ENCODE data around the gene GYG2. TPM values are rescaled to one million over a fixed set of nuclear protein-coding genes. Genes with fewer than 3 reads are reported as not detected.

GYG2 gene
- total RNA-seq, 1 donor from 2014 or later: 1.3 TPM

DNA sequence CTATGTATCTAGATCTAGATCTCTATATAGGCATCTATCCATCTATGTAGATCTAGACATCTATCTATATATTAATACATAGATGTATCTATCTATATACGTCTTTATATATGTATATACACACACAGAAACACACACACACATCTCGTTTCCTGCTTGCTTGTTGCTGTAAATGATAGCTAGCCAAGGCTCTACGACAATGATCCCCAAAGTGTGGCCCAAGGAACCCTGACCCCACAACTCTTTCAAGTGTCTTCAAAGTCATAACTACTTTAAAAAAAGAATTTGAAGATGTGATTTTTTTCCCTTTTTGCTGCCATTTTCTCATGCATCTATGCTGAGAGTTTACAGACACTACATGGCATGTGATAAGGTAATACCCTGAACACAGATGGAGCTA lies 28.8 kb downstream of the GYG2 start:
- ATAC-seq: no peak
- intact Hi-C loops (cut with DNase I): no loop called here
- no peaks in the 10 kb centered on the region for H3K9me3 ChIP-seq
- H3K36me3 ChIP-seq: no peaks in the 10 kb centered on the region
- H3K27ac ChIP-seq: no peak overlapping the region
- no peak overlapping the region for H3K4me3 ChIP-seq
- TF ChIP-seq, protein P1, sequence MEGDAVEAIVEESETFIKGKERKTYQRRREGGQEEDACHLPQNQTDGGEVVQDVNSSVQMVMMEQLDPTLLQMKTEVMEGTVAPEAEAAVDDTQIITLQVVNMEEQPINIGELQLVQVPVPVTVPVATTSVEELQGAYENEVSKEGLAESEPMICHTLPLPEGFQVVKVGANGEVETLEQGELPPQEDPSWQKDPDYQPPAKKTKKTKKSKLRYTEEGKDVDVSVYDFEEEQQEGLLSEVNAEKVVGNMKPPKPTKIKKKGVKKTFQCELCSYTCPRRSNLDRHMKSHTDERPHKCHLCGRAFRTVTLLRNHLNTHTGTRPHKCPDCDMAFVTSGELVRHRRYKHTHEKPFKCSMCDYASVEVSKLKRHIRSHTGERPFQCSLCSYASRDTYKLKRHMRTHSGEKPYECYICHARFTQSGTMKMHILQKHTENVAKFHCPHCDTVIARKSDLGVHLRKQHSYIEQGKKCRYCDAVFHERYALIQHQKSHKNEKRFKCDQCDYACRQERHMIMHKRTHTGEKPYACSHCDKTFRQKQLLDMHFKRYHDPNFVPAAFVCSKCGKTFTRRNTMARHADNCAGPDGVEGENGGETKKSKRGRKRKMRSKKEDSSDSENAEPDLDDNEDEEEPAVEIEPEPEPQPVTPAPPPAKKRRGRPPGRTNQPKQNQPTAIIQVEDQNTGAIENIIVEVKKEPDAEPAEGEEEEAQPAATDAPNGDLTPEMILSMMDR (IDR thresholded peaks at IDR 0.05): no peak
- no peaks in the 10 kb centered on the region for H3K27me3 ChIP-seq (ENCODE audit: low read depth)
- H3K4me1 ChIP-seq: no peaks in the 10 kb centered on the region
- DNase-seq: no peak

DNA sequence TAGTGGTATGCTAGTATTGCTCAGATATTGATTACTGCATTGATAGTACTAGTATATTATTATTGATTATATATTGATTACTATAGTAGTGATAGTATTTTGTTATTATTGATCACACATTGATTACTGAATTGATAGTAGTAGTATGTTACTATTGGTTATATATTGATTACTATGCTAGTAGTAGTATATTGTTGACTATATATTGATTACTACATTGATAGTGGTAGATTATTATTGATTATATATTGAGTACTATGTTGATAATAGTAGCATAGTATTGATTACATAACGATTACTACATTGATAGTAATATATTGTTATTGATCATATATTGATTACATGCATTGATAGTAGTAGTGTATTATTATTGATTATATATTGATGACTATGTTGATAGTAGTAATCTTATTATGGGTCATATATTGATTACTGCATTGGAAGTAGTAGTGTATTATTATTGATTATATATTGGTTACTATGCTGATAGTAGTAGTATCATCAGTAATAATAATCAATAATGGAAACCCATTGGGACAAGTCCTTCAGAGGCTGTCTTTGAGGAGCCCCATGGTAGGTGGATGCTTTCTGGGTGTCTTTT lies 30.6 kb downstream of the GYG2 start:
- DNase-seq (no peak), ATAC-seq (no peak)
- TF ChIP-seq, protein P1 (IDR thresholded peaks at IDR 0.05): no peak
- intact Hi-C loops (cut with DNase I): no loop called here
- H3K9me3 ChIP-seq: no peaks in the 10 kb centered on the region
- H3K27me3 ChIP-seq (ENCODE audit: low read depth): no peaks in the 10 kb centered on the region
- H3K36me3 ChIP-seq: no peaks in the 10 kb centered on the region
- no peak overlapping the region for H3K27ac ChIP-seq
- H3K4me1 ChIP-seq: no peaks in the 10 kb centered on the region
- H3K4me3 ChIP-seq: no peak overlapping the region

DNA sequence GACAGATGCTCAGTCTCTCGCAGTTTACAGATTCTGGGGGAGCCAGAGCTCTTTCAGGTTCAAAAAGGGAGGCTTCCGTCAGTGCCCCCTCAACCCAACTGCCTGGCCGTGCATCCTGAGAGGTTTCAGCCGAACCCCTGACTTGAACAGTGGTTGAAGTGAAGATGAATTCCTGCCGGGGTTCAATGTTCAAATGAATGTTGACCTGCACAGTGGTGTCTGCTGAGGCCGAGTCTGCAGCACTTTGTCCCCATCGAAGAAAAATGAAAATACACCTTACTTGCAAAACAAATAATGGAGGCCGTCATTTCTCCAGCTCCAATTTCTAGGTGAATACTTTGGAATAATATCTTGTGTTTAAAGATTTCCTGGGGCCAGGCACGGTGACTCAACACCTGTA lies 33.7 kb downstream of the GYG2 start:
- no peaks in the 10 kb centered on the region for H3K27me3 ChIP-seq (ENCODE audit: low read depth)
- ATAC-seq: no peak
- no peak overlapping the region for H3K4me3 ChIP-seq
- H3K27ac ChIP-seq: no peak overlapping the region
- intact Hi-C loops (cut with DNase I): no loop called here
- no peaks in the 10 kb centered on the region for H3K9me3 ChIP-seq
- TF ChIP-seq, protein P1 (IDR thresholded peaks at IDR 0.05): no peak
- no peaks in the 10 kb centered on the region for H3K4me1 ChIP-seq
- no peaks in the 10 kb centered on the region for H3K36me3 ChIP-seq
- no peak for DNase-seq

DNA sequence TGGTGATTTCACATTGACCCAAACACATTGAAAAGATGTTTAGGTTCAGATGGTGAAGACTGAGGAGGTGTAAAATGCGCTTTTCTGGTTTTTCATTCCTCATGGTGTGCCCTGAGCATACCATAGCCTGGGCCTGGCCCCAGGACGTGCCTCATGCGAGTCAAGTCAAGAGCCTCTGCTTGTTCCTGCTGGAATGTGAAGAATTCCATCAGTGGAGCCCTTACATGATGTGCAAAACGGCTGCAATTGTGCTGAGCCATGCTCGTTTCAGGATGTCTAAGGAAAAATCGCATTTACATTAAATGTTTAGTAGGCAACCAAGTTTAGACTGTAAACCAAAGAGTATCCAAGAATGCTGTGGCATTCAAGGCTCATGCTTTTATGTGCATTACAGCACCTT lies 34.9 kb downstream of the GYG2 start:
- ATAC-seq: peak in 1 of 2 donors; percentile 57
- no peaks in the 10 kb centered on the region for H3K36me3 ChIP-seq
- H3K4me1 ChIP-seq: no peaks in the 10 kb centered on the region
- H3K27me3 ChIP-seq (ENCODE audit: low read depth): no peaks in the 10 kb centered on the region
- no peaks in the 10 kb centered on the region for H3K9me3 ChIP-seq
- H3K4me3 ChIP-seq: no peak overlapping the region
- intact Hi-C loops (cut with DNase I): no loop called here
- no peak overlapping the region for H3K27ac ChIP-seq
- no peak for DNase-seq
- TF ChIP-seq, protein P1 (IDR thresholded peaks at IDR 0.05): no peak

GRCh38 chrX:2867206-2867605 lies 38.5 kb downstream of the GYG2 start:
- DNase-seq: no peak
- ATAC-seq: no peak
- Histone ChIP-seq H3K9me3 (no peaks in the 10 kb centered on the region), H3K27me3 (ENCODE audit: low read depth) (no peaks in the 10 kb centered on the region), H3K36me3 (no peaks in the 10 kb centered on the region), H3K27ac (no peak overlapping the region), H3K4me3 (no peak overlapping the region), H3K4me1 (no peaks in the 10 kb centered on the region)
- intact Hi-C loops (cut with DNase I): no loop called here
- TF ChIP-seq, protein P1 (IDR thresholded peaks at IDR 0.05): no peak

Measured in lower lobe of right lung (tissue), 2 donors.